Pancreas (tissue), 10 donors: Measurements from ENCODE around the gene FAM241B. TPM values are rescaled to one million over a fixed set of nuclear protein-coding genes. Genes with fewer than 3 reads are reported as not detected.

Source experiments
- ATAC-seq, 4 donors: fragments of 200-7000 bp; cut with Tn5 transposase; one replicate each; pipeline versions ENCODE4 v1.8.0 to v1.9.1; 2020; ENCODE audit warnings: mild to moderate bottlenecking in 4 of 4, moderate library complexity in 4 of 4
- DNase-seq, 6 donors: peaks; one replicate each; pipeline ENCODE4 v3.0.0-alpha.2; 2020
- FAIRE-seq: peaks from 2 replicates; lab custom pipeline; 2012; peaks lifted over from hg19 to GRCh38; lab: Jason Lieb, UNC
- H3K27ac ChIP-seq, 4 donors: fragments of 200-600 bp; sonication (generic); 1 replicate in 3 of 4; 2 replicates in 1 of 4; pipeline versions ENCODE4 v1.5.0 to v1.8.0; 2020
- H3K27me3 ChIP-seq, 4 donors: fragments of 200-600 bp; one replicate each; pipeline ENCODE4 v1.8.0; 2021
- H3K36me3 ChIP-seq, 3 donors: fragments of 200-600 bp; sonication (generic) in 1 of 3; one replicate each; pipeline versions ENCODE4 v1.5.0 to v1.8.0; 2020 to 2021
- H3K4me1 ChIP-seq, 3 donors: fragments of 200-600 bp; one replicate each; pipeline ENCODE4 v1.8.0; 2021
- H3K4me3 ChIP-seq, 4 donors: fragments of 200-600 bp; sonication (generic) in 2 of 4; one replicate each; pipeline versions ENCODE4 v1.5.0 to v1.8.0; 2020 to 2021
- H3K9me3 ChIP-seq, 4 donors: fragments of 200-600 bp; one replicate each; pipeline ENCODE4 v1.8.0; 2021
- CTCF ChIP-seq, 4 donors: fragments of 200-600 bp; sonication (generic) in 3 of 4; IDR thresholded peaks; one replicate each; pipeline versions ENCODE4 v1.5.0 to v1.8.0; 2021; ENCODE audit warnings: antibody characterized with exemption in 4 of 4
- WGBS, 2 donors: extraction: QIAGEN DNeasy Blood & Tissue Kit; methylation state at CpG; one replicate each; pipeline ENCODE4 v1.1.7; 2013; 5-methylcytosine and 5-hydroxymethylcytosine counted together
- intact Hi-C, 3 donors: fragments of 100-400 bp; cut with DNase I; formaldehyde crosslinking; loops; one replicate each; pipeline versions ENCODE4 v1.11.1 to v1.14.2; 2022
- polyA plus RNA-seq, 2 donors: library from polyadenylated mRNA; stranded (reverse); fragments of 200-250 nt; gene quantifications; one replicate each; pipeline ENCODE4 v1.2.3, GENCODE V29; 2013
- total RNA-seq, 6 donors: library from RNA; stranded (reverse); fragmentation: NEBNext Ultra II Directional in 4 of 6; extraction: Animal tissue kit (Norgen Biotek cat#: 25700) in 4 of 6; gene quantifications; one replicate each; pipeline versions ENCODE4 v1.2.1 to v1.2.4, GENCODE V29; 2021 to 2023
- donor health status: healthy with polysubstance abuse.
- donor health status: DM: no; HTN: no; CAD: no; lungs with moderate emphysema.
- donor health status: DM: no; HTN: no; CAD: no.
- donor health status: control.
- donor health status: control.
- donor health status: Bipolar disorder and iron deficiency.
- donor health status: DM: yes; HTN: yes; CAD: no.
- donor health status: DM: no; HTN: no; CAD: no.
- donor health status: DM: no; HTN: no; CAD: no.
- donor health status: DM: yes; HTN: yes; CAD: no.

Gene FAM241B
- total and polyA plus RNA-seq, 8 donors, result 2.7 to 8.4 (median 5.0) TPM

GRCh38 chr10:69632516-69633199 lies 2.6 kb downstream of the FAM241B start:
- H3K27me3 ChIP-seq, result no peaks in the 10 kb centered on the region
- no peak for DNase-seq
- no peak for TF ChIP-seq CTCF (IDR thresholded peaks at IDR 0.05)
- intact Hi-C loops, result loop anchor here in 2 of 3 donors (5.0 to 10.0 kb wide), 2 partner anchors 215 to 218 kb away; partner anchors contain the start of gene TACR2 (in 2 of the 2)
- H3K36me3 ChIP-seq, result no peaks in the 10 kb centered on the region
- no peak for ATAC-seq
- WGBS, 2 donors, result 87 to 88% methylated on average over 7 of the region's 7 CpGs
- FAIRE-seq, result no peak
- H3K4me3 ChIP-seq, result no peak overlapping the region
- H3K27ac ChIP-seq, result no peak overlapping the region
- no peaks in the 10 kb centered on the region for H3K9me3 ChIP-seq
- peaks cover 0 to 3% (median 0%) of the 10 kb centered on the region in 3 donors for H3K4me1 ChIP-seq

DNA sequence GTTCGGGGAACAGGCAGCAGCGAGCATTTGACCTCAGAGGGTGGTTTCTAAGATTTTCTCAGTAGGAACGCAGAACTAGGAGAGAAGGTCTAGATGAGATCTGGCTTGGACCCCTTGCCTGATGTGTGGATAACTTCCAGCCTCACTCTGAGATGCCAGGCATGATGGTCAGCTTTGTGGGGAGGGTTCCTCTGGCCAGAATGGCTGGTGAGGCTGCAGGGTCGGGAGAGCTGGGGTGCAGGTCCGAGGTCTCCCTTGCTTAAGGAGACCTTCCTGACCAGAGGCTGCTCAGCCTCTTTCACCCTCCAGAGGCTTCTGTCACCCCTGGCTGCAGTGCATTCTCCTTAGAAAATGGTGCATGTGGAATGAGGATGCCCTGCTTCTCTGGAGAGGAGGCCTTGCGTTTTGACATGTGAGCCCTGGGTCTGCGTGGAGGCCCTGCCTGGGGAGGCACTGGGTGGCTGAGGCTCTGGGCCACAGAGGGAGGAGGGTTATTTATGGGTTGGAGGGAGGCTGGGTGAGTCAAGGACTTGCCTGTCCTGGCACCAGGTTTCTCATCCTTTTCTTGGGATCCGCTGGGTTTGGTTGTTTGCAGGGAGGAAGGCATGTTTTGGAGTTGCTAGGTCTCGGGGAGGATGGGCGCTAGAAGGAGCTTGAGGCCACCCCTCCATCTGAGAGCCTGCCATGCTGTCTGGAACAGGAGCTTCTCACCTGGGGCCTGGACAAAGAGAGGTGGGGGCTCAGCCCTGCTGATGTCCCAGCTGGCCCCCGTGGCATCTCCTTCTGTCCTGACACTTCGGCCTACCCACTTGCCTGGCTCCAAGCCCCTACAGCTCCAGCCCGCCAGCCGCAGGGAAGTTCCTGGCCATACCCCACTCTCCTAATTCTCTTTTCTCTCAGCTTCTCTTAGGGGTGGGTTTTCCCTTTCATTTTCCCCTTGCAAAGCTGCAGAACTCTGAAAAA lies 3.9 kb downstream of the FAM241B start:
- Histone ChIP-seq H3K4me1 (peaks cover 0 to 3% (median 0%) of the 10 kb centered on the region in 3 donors), H3K9me3 (no peaks in the 10 kb centered on the region), H3K4me3 (no peak overlapping the region), H3K27me3 (no peaks in the 10 kb centered on the region), H3K36me3 (no peaks in the 10 kb centered on the region), H3K27ac (no peak overlapping the region)
- no peak for DNase-seq
- FAIRE-seq, result no peak
- no peak for ATAC-seq
- 90 to 91% methylated on average over 14 of the region's 14 CpGs for WGBS, 2 donors
- intact Hi-C loops, result loop anchor here in 2 of 3 donors (5.0 to 10.0 kb wide), 2 partner anchors 217 to 219 kb away; partner anchors contain the start of gene TACR2 (in 2 of the 2)
- TF ChIP-seq CTCF (IDR thresholded peaks at IDR 0.05), result no peak

- WGBS, 2 donors, result 85 to 91% methylated on average over 9 of the region's 9 CpGs
- intact Hi-C loops, result loop anchor here in 2 of 3 donors (5.0 to 10.0 kb wide), 2 partner anchors 218 to 220 kb away; partner anchors contain the start of gene TACR2 (in 2 of the 2)
- TF ChIP-seq CTCF (IDR thresholded peaks at IDR 0.05), result no peak
- Histone ChIP-seq H3K9me3 (no peaks in the 10 kb centered on the region), H3K27me3 (no peaks in the 10 kb centered on the region), H3K4me3 (no peak overlapping the region), H3K4me1 (no peaks in the 10 kb centered on the region), H3K27ac (no peak overlapping the region), H3K36me3 (no peaks in the 10 kb centered on the region)
- ATAC-seq, result no peak
- DNase-seq, result no peak
- no peak for FAIRE-seq
These were observed 4.8 kb downstream of the FAM241B start for GRCh38 chr10:69634759-69635425.

DNA sequence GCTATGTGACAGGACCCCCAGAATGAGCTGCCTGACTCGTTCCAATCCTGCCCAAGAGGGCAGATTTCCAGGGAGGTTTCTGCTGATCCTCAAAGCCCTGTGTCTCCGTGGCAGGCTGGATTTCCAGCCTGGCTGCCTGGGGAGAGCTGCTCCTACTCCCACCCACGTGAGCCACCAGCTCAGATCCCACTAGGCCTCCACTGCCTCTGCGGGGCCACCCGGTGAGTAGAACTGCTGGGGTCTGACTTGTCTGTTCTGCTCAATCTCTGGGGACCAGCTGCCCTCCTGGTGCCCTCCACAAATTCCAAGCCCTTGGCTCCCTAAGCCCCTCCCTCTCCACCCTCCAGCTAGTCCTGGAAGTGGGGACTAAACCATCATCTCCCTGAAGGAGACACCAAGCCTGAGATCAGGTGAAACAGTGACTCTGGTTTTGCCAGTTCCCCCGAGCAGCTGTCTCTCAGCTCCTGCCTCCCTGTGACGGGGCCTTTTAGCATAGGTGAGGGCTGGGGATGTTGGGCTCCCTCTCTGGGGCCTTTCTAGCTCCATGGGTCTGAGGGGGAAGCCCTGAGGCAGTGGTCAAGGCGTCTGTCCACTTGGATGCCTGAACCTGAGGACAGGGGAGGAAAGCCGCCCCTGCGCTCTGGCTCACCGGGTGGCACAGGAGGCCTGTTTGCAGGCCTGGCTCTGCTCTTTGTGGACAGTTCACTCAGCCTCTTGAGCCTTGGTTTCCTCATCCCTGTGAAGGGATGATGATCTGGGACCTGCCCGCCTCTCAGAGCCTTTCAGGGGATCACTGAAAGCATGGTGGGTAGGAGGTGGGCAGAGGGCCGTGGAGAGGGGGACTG lies 5.6 kb downstream of the FAM241B start:
- Histone ChIP-seq H3K36me3 (no peaks in the 10 kb centered on the region), H3K27ac (no peak overlapping the region), H3K27me3 (no peaks in the 10 kb centered on the region), H3K4me3 (no peak overlapping the region), H3K4me1 (no peaks in the 10 kb centered on the region), H3K9me3 (no peaks in the 10 kb centered on the region)
- ATAC-seq, result no peak
- 73 to 78% methylated on average over 13 of the region's 13 CpGs for WGBS, 2 donors
- no peak for DNase-seq
- no peak for FAIRE-seq
- TF ChIP-seq CTCF (IDR thresholded peaks at IDR 0.05), result no peak
- intact Hi-C loops, result loop anchor here in 1 of 3 donors (2.0 to 10.0 kb wide), 2 partner anchors 117 to 221 kb away; partner anchors contain the start of gene TACR2
